T-helper 1 cell treated with Interleukin-12 subunit alpha and Interleukin-12 subunit beta and Interleukin-4 antibody, amounts not matched to agents 30 ng/mL and 1 ng/mL, for 36 hours (primary cell): ENCODE data around the gene TMEM260. TPM values are rescaled to one million over a fixed set of nuclear protein-coding genes. Genes with fewer than 3 reads are reported as not detected.

ENCODE experiments used
- intact Hi-C: fragments of 100-400 bp; cut with micrococcal nuclease; formaldehyde crosslinking; loops from one replicate; pipeline ENCODE4 v1.15.1; 2024
- total RNA-seq: library from RNA; stranded (reverse); gene quantifications from 2 replicates; pipeline ENCODE4 v1.2.3, GENCODE V29; 2022

Gene TMEM260
- 17.6 and 19.1 TPM in 2 replicates for total RNA-seq

DNA sequence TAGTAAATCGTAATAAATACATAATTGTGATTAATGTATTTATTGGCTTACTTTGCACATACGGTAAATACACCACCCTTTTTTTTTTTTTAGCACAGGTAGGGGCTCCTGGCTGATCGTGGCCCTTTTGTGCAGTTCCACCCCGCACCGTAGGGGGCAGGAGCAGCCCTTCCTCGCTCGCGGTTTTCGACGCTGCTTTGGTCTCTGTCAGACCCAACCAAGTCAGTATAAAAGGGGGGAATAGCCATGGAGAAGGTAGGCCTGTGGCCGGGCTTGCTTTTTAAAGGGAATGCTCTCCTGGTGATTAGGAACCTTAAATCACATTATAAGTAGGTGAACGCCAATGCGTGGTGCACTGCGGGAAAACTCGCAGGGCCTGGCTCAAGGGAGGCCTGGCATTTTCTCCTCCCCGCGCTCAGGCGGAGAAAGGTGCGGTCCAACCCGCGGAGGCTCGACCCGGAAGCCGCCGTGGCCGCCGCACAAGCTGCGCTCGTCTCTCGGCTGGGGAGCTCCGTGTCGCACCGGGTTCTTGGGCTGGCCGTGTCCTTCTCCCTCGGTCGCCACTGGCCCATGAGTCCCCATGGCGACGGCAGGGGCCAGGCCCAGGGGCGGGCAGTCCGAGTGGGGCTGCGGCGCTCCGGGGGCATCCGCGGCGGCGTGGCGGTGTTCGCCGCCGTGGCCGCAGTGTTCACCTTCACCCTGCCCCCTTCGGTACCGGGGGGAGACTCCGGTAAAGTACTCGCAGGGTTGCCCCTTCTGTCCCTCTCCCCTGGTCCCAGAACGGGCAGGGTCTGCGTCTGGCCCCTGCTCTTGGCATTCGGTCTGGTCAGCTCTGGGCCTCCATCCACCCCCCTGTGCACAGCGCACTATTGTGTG is at the start of gene TMEM260:
Gene TMEM260, plus strand, starts transcription at position 454 of the 876 bp plus-strand sequence. Its CDS starts 117 bp downstream, at position 571.
- intact Hi-C loops, result loop anchor here (1.0 to 10.0 kb wide), 11 partner anchors 87 to 1847 kb away; partner anchors contain the start of genes KIAA0586, KTN1, NAA30 and PELI2

DNA sequence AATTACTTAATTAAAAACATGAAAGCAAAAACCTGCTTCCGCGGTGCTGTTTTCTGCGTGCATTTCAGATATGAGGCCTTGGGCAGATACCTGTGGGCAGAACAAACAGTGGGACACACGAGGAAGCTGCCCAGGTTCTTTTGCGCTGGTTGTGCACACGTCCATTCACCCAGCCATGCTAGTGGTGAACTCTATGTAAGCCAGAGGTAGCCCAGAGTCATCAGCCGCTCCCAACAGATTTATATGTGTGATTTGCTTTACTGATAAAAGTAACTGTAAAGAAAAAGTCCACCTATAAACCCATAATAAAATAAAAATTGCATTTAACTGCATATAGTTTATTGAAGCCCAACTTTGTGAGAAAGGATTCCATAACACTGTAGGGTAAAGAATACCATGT is 47.1 kb upstream of the TMEM260 start:
- intact Hi-C loops, result no loop called here

GRCh38 chr14:56534656-56535055 is 44.9 kb upstream of the TMEM260 start:
- intact Hi-C loops, result no loop called here

GRCh38 chr14:56539862-56540261 is 39.7 kb upstream of the TMEM260 start:
- intact Hi-C loops, result no loop called here

DNA sequence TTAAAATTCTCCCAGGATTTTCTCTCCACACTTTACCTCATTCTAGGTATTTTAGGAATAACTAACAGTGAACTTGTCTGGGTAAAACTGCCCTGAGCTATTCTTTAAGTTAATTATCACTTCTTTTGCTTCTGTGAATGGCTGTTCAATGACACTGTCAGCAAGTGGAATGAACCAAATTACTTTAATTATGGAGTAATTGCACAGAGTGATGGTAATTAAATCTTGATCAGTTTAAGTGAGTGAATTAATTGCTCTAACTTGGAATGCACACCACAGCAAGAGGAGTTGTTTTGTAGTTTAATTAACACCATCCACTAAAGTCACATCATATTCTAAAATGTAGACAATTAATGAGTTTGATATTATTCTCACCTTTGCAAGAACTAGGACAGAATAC is 36.2 kb upstream of the TMEM260 start:
- intact Hi-C loops, result no loop called here

DNA sequence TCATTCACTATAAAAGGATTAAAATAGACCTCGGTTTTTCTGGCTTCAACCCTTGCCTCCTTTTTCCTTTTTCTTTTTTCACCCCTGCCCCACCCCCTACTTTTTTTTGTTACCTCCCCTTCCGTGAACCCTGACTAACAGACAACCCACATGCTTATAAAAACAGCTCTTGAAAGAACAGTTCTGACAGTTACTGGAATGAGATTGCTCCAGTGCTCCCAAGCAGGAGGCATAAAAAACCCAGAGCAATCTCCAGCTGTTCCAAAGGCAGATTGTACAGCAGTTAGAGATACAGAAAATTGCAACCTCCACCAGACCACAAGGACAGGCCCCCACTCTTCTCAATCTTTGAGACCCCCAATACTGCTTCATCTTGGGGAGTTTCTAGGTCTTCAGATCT is 29.9 kb upstream of the TMEM260 start:
- intact Hi-C loops, result loop anchor here (10.0 kb wide), 2 partner anchors 515 to 1525 kb away; no protein-coding TSS in a partner anchor

DNA sequence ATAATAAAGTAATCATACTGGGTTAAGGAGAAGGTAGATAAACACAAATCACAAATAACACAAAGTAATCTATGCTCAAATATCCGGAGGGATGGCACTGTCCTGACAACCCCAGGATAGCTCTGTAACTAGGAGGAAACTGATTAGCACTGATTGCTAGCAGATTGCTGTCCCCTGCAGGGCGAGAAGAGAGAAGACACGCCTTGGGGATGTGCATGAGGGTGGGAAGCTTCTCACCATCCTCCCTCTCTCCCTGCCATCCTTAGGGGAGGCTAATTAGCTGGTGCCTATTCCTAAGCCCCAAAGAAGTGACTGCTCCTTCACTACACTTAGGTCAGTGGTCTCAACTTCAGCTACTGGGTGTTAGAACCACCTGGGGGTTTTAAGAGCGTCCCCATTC is 27.0 kb upstream of the TMEM260 start:
- intact Hi-C loops, result loop anchor here (10.0 kb wide), 2 partner anchors 512 to 1522 kb away; no protein-coding TSS in a partner anchor

GRCh38 chr14:56554301-56554700 is 25.3 kb upstream of the TMEM260 start:
- intact Hi-C loops, result loop anchor here (10.0 kb wide), 2 partner anchors 510 to 1520 kb away; no protein-coding TSS in a partner anchor

DNA sequence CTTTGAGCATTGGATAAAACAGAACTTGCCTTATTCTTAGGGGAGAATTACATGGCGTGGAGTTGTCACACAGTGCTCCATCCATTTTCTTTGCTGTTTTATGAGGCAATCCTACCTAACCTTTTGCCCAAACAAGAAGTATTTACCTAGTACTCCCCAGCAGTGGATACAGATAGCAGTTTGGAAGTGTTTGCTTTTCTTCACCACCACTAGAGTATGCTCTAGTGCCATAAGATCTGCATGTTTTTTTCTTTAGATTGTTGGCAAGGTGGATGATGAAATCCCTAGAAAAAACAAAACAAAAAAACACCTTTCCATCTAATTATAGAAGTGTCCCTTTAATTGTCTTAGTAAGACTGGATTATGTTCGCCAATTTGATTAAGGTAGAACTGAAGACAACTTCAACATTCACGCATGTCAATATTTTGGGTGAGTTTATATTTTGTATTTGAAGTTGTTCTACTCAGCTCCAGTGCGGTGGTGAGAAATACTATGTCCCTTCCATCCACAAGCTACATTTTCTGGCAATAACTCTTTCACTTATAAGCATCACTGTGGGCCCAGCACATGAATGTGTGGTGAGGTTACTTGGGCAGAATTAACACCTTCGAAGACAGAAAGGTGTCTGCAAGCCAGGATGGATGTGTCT is 23.6 kb upstream of the TMEM260 start:
- intact Hi-C loops, result loop anchor here (10.0 kb wide), 2 partner anchors 509 to 1519 kb away; no protein-coding TSS in a partner anchor

- intact Hi-C loops, result loop anchor here (10.0 kb wide), 2 partner anchors 506 to 1516 kb away; no protein-coding TSS in a partner anchor
These were observed 20.4 kb upstream of the TMEM260 start for GRCh38 chr14:56559182-56559581.

DNA sequence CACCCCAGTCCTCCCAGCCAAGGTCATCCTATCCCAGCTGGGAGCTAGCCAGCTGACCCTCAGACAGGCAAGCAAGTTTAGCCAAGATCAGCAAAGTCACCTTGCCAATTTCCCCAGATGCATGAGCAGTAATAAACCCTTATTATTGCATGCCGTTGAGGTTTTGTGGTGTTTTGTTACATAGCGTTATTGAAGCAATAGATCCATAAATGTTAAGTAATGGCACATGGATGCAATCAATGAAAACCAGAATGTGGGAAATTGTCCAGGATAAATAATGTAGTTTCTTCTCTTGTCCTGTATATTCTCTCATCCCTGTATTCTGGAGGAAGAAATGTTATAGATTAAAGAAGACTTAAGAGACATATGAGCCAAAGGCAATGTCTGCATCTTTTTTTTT is 18.0 kb upstream of the TMEM260 start:
- intact Hi-C loops, result no loop called here

DNA sequence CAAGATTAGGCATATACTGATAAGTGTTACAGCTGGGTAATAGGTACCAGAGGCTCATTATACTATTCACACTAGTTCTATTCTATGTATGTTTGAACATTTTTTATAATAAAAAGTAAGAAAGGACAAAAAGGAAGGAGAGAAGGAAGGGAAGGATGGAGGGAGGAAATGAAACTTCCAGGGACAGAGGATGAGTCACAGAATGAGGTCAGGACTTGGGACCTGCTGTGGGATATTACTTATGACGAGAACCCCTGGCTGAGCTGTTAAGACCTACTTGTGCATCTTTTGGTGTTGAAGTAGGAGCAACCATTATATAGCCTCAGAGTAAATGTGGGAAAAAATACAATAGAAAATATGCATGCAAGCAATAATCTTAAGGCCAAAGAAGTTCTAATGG is 16.7 kb upstream of the TMEM260 start:
- intact Hi-C loops, result no loop called here

GRCh38 chr14:56569174-56569573 is 10.4 kb upstream of the TMEM260 start:
- intact Hi-C loops, result no loop called here

GRCh38 chr14:56570295-56570694 is 9.3 kb upstream of the TMEM260 start:
- intact Hi-C loops, result loop anchor here (10.0 kb wide), 1 partner anchor 765 kb away; no protein-coding TSS in a partner anchor

- intact Hi-C loops, result loop anchor here (1.0 to 10.0 kb wide), 3 partner anchors 625 to 1847 kb away; partner anchors contain the start of genes KIAA0586, NAA30 and TIMM9
These were observed 668 bp downstream of the TMEM260 start for GRCh38 chr14:56580221-56580711.

DNA sequence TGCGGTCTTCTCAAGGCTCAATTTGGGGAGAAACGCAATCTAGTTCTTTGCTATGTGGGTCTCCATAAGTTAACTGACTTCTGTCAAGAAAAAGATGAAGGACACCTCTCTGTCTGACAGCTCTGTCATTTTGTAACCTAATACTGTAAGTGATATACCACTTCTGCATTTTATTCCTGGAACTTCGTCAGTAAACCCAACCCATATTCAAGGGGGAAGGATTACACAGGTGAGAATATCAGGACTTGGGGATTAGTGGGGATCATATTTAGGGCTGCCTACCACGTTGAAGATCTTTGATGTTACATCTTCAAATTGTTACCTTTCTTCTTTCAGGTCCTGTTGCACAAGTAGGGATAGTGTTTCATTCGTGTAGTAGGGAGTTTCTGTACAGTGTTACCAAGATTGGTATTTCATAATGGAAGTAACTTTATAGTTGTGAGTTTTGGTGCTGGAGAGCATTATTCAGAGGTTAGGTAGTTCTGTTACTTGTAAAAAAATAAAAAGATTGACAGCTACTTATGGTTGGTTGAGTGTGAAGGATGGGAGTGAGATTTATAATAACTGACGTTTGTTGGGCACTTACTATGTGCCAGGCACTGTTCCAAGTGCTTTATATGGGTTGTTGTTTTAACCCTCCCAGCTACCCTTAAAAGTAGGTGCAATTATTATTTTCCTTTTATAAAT is 1.6 kb downstream of the TMEM260 start:
- intact Hi-C loops, result loop anchor here (2.0 to 10.0 kb wide), 2 partner anchors 624 to 1846 kb away; partner anchors contain the start of genes KIAA0586 and TIMM9

DNA sequence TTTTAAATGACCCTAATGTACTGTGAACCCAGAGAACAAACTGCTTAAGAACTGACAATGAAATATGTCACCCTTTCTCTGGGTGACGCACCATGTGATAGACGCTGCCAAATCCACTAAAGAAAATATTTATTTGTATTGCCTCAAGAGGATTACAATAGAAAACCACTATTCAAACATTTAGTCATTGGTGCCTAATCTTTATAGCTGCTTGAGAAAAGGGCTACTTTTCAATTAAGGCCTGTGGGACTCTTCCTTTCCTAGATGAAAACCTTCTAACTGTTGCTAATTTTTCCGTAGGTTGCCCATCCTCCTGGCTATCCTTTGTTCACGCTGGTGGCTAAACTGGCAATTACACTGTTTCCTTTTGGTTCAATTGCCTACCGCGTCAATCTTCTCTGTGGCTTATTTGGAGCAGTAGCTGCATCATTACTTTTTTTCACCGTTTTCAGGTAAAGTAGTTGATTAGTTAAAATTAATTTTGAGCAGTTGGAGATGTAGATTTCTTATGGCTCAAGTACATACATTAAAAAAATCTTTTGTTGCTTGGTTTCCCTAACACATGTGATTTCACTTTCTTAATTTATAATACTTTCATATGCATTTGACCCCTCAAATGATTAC is 6.0 kb downstream of the TMEM260 start:
- intact Hi-C loops, result loop anchor here (10.0 kb wide), 1 partner anchor 619 kb away; no protein-coding TSS in a partner anchor

DNA sequence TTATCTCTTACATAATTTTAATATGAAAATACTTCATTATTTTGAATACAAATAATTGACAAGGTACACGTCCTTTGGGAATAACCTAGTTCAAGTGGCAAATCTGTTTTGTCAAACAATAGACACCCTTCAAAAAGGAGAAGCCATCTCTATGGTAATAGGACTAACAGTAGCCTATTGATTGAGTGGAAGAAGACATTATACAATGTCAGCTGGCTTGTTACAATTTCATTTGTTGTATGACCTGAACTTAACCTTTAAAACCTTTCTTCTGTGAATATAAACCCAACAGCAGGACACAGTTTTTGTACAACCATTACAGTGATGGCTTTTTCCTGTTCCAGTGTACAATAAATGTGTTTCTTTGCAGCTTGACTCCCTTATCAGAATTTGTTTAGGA is 8.1 kb downstream of the TMEM260 start:
- intact Hi-C loops, result loop anchor here (10.0 kb wide), 1 partner anchor 617 kb away; no protein-coding TSS in a partner anchor

DNA sequence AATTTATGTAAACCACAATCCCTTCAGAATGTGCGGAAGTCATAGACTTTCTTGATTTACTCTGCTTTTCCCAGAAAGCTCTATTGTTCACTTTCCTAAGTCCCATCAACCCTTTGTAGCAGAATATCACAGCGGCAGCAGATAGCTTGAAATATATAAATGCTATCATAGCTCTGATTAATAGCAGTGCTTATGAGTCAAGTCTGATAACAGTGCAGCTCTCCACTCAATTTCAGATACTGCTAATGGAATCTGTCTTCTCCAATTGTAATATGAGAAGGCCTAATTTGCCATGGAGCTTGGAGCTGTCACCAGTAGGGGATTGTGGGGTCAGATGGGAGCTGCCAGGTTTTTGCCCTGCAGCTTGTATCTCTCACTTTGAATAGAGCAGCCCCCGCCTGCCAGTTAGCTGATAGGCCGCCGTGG is 10.9 kb downstream of the TMEM260 start:
- intact Hi-C loops, result no loop called here
